SK-N-SH treated with all-trans-retinoic acid at 6 μM for 48 hours (cell line): ENCODE measurements around the gene VSX2.

Source experiments
- ATAC-seq: fragments of 200-7000 bp; cut with Tn5 transposase; 3 replicates; pipeline ENCODE4 v1.9.1; 2020; ENCODE audit warnings: mild to moderate bottlenecking, moderate library complexity
- BACH2 ChIP-seq: fragments of 250-450 bp; sonication (Bioruptor Pico); IDR thresholded peaks from 2 replicates; pipeline ENCODE4 v1.9.0; 2021; ENCODE audit warnings: mild to moderate bottlenecking, borderline replicate concordance
- CSDC2 ChIP-seq: fragments of 250-450 bp; sonication (Bioruptor Pico); IDR thresholded peaks from 2 replicates; pipeline ENCODE4 v1.5.0; 2020; ENCODE audit warnings: mild to moderate bottlenecking, moderate library complexity
- CSRNP3 ChIP-seq: fragments of 250-450 bp; sonication (Bioruptor Pico); IDR thresholded peaks from 2 replicates; pipeline ENCODE4 v1.5.1; 2021; ENCODE audit warnings: mild to moderate bottlenecking, moderate library complexity
- GLIS3 ChIP-seq: fragments of 250-450 bp; sonication (Bioruptor Pico); IDR thresholded peaks from 2 replicates; pipeline ENCODE4 v1.5.0; 2020; ENCODE audit warnings: mild to moderate bottlenecking, moderate library complexity
- ISL1 ChIP-seq: fragments of 250-450 bp; sonication (Bioruptor Pico); IDR thresholded peaks from 2 replicates; pipeline ENCODE4 v2.1.2; 2022; ENCODE audit warnings: mild to moderate bottlenecking, moderate library complexity
- PATZ1 ChIP-seq: fragments of 250-450 bp; sonication (Bioruptor Pico); IDR thresholded peaks from 2 replicates; pipeline ENCODE4 v1.8.0; 2020; ENCODE audit warnings: mild to moderate bottlenecking, moderate library complexity, borderline replicate concordance
- POU6F1 ChIP-seq: fragments of 250-450 bp; sonication (Bioruptor Pico); IDR thresholded peaks from 2 replicates; pipeline ENCODE4 v1.8.0; 2021; ENCODE audit warnings: low read depth, mild to moderate bottlenecking, moderate library complexity, borderline replicate concordance
- PPARA ChIP-seq: fragments of 250-450 bp; sonication (Bioruptor Pico); IDR thresholded peaks from 2 replicates; pipeline ENCODE4 v1.5.0; 2020; ENCODE audit warnings: mild to moderate bottlenecking, borderline replicate concordance
- RARB ChIP-seq: fragments of 250-450 bp; sonication (Bioruptor Pico); IDR thresholded peaks from 2 replicates; pipeline ENCODE4 v1.8.0; 2021; ENCODE audit warnings: mild to moderate bottlenecking, moderate library complexity
- SNAI2 ChIP-seq: fragments of 250-450 bp; sonication (Bioruptor Pico); IDR thresholded peaks from 2 replicates; pipeline ENCODE4 v1.5.0; 2020; ENCODE audit warnings: mild to moderate bottlenecking, moderate library complexity
- TCF4 ChIP-seq: fragments of 250-450 bp; sonication (Bioruptor Pico); IDR thresholded peaks from 2 replicates; pipeline ENCODE4 v1.8.0; 2021; ENCODE audit warnings: mild to moderate bottlenecking, moderate library complexity, borderline replicate concordance
- TOX ChIP-seq: fragments of 250-450 bp; sonication (Bioruptor Pico); IDR thresholded peaks from 2 replicates; pipeline ENCODE4 v1.8.0; 2021; ENCODE audit warnings: mild to moderate bottlenecking, moderate library complexity, borderline replicate concordance
- ZC3H10 ChIP-seq: fragments of 250-450 bp; sonication (Bioruptor Pico); IDR thresholded peaks from 2 replicates; pipeline ENCODE4 v1.5.1; 2021; ENCODE audit warnings: mild to moderate bottlenecking, moderate library complexity
- ZFP3 ChIP-seq: fragments of 250-450 bp; sonication (Bioruptor Pico); IDR thresholded peaks from 2 replicates; pipeline ENCODE4 v1.5.0; 2020; ENCODE audit warnings: mild to moderate bottlenecking, moderate library complexity
- ZNF565 ChIP-seq: fragments of 450-650 bp; formaldehyde crosslinking; conservative IDR thresholded peaks from 2 replicates; pipeline ENCODE4 v1.5.0; 2020; ENCODE audit warnings: low read depth, mild to moderate bottlenecking, moderate library complexity
- ZNF70 ChIP-seq: fragments of 450-650 bp; formaldehyde crosslinking; IDR thresholded peaks from 2 replicates; pipeline ENCODE4 v1.5.0; 2020; ENCODE audit warnings: mild to moderate bottlenecking, moderate library complexity
- ZNF8 ChIP-seq: fragments of 450-650 bp; formaldehyde crosslinking; IDR thresholded peaks from 2 replicates; pipeline ENCODE4 v1.5.0; 2020; ENCODE audit warnings: mild to moderate bottlenecking, moderate library complexity
- TF ChIP-seq, protein P1 (sequence below): fragments of 250-450 bp; sonication (Bioruptor Pico); IDR thresholded peaks from 2 replicates; pipeline ENCODE4 v1.5.1; 2020; ENCODE audit warnings: low read depth, mild to moderate bottlenecking, moderate library complexity
- TF ChIP-seq, protein P2 (sequence below): fragments of 250-450 bp; sonication (Bioruptor Pico); IDR thresholded peaks from 2 replicates; pipeline ENCODE4 v1.5.0; 2020; ENCODE audit warnings: mild to moderate bottlenecking, moderate library complexity

The VSX2 gene

DNA sequence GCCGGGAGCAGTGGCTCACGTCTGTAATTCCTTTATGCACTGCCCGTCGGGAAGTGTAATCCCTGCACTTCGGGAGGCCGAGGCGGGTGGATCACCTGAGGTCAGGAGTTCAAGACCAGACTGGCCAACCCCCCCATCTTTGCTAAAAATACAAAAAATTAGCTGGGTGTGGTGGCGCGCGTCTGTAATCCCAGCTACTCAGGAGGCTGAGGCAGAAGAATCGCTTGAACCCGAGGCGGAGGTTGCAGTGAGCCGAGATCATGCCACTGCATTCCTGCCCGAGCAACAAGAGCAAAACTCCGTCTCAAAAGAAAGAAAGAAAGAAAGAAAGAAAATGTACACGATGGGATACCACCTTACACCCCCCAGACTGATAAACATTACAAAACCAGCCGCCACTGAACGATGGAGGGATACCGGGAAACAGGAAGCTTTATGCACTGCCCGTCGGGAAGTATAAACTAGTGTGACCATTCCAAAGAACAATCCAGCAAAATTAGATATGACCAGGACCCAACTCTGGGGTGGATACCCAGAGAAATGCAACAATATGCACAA is 62.4 kb downstream of the VSX2 start:
- TF ChIP-seq CSDC2, result no peak
- no peak for TF ChIP-seq ZC3H10 (CRISPR knock-in tag)
- TF ChIP-seq RARB (CRISPR knock-in tag), result no peak
- no peak for TF ChIP-seq ZNF565
- TF ChIP-seq, protein P1, sequence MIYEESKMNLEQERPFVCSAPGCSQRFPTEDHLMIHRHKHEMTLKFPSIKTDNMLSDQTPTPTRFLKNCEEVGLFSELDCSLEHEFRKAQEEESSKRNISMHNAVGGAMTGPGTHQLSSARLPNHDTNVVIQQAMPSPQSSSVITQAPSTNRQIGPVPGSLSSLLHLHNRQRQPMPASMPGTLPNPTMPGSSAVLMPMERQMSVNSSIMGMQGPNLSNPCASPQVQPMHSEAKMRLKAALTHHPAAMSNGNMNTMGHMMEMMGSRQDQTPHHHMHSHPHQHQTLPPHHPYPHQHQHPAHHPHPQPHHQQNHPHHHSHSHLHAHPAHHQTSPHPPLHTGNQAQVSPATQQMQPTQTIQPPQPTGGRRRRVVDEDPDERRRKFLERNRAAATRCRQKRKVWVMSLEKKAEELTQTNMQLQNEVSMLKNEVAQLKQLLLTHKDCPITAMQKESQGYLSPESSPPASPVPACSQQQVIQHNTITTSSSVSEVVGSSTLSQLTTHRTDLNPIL (CRISPR knock-in tag), result no peak
- TF ChIP-seq, protein P2, sequence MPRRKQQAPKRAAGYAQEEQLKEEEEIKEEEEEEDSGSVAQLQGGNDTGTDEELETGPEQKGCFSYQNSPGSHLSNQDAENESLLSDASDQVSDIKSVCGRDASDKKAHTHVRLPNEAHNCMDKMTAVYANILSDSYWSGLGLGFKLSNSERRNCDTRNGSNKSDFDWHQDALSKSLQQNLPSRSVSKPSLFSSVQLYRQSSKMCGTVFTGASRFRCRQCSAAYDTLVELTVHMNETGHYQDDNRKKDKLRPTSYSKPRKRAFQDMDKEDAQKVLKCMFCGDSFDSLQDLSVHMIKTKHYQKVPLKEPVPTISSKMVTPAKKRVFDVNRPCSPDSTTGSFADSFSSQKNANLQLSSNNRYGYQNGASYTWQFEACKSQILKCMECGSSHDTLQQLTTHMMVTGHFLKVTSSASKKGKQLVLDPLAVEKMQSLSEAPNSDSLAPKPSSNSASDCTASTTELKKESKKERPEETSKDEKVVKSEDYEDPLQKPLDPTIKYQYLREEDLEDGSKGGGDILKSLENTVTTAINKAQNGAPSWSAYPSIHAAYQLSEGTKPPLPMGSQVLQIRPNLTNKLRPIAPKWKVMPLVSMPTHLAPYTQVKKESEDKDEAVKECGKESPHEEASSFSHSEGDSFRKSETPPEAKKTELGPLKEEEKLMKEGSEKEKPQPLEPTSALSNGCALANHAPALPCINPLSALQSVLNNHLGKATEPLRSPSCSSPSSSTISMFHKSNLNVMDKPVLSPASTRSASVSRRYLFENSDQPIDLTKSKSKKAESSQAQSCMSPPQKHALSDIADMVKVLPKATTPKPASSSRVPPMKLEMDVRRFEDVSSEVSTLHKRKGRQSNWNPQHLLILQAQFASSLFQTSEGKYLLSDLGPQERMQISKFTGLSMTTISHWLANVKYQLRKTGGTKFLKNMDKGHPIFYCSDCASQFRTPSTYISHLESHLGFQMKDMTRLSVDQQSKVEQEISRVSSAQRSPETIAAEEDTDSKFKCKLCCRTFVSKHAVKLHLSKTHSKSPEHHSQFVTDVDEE (CRISPR knock-in tag), result no peak
- no peak for TF ChIP-seq ZFP3 (CRISPR knock-in tag)
- TF ChIP-seq POU6F1, result no peak
- TF ChIP-seq PPARA (CRISPR knock-in tag), result no peak
- TF ChIP-seq ZNF70 (CRISPR knock-in tag), result no peak
- no peak for TF ChIP-seq BACH2 (CRISPR knock-in tag)
- no peak for TF ChIP-seq ISL1 (CRISPR knock-in tag)
- TF ChIP-seq CSRNP3 (CRISPR knock-in tag), result no peak
- no peak for TF ChIP-seq SNAI2 (CRISPR knock-in tag)
- no peak for TF ChIP-seq TCF4
- no peak for TF ChIP-seq GLIS3 (CRISPR knock-in tag)
- no peak for TF ChIP-seq PATZ1 (CRISPR knock-in tag)
- ATAC-seq, result peak; percentile 7

- peak; percentile 90 for ATAC-seq
- no peak for TF ChIP-seq ZNF70 (CRISPR knock-in tag)
- no peak for TF ChIP-seq CSRNP3 (CRISPR knock-in tag)
- TF ChIP-seq PATZ1 (CRISPR knock-in tag), result no peak
- TF ChIP-seq POU6F1, result no peak
- TF ChIP-seq GLIS3 (CRISPR knock-in tag), result no peak
- TF ChIP-seq, protein P1 (CRISPR knock-in tag), result no peak
- no peak for TF ChIP-seq ZNF8 (CRISPR knock-in tag)
- TF ChIP-seq ISL1 (CRISPR knock-in tag), result no peak
- TF ChIP-seq ZNF565, result no peak
- no peak for TF ChIP-seq TOX
- no peak for TF ChIP-seq TCF4
Measured at GRCh38 chr14:74302152-74302628, 62.9 kb downstream of the VSX2 start.
